NCI-H187 treated with DMSO at 0.1 percent for 48 hours (cell line): ENCODE data around the gene OR11G2.
"Not testable (repeated sequence)": the region's sequence is repeated elsewhere in the genome, so short reads cannot be mapped to it uniquely, and the experiment has no call there.

Experiments used
- DNase-seq: peaks from one replicate; lab custom pipeline; 2025; lab: John Stamatoyannopoulos, UW

The OR11G2 gene

GRCh38 chr14:20190596-20190995 lies at the start of gene OR11G2:
OR11G2 (plus strand) TSS chr14:20190896; CDS start chr14:20197438, 6,542 bp downstream.
- no peak for DNase-seq

DNA sequence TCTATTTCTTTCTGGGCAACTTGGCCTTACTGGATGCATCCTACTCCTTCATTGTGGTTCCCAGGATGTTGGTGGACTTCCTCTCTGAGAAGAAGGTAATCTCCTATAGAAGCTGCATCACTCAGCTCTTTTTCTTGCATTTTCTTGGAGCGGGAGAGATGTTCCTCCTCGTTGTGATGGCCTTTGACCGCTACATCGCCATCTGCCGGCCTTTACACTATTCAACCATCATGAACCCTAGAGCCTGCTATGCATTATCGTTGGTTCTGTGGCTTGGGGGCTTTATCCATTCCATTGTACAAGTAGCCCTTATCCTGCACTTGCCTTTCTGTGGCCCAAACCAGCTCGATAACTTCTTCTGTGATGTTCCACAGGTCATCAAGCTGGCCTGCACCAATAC lies 46.8 kb upstream of the OR11G2 start:
- no peak for DNase-seq

GRCh38 chr14:20144820-20145219 lies 45.9 kb upstream of the OR11G2 start:
- DNase-seq = no peak

DNA sequence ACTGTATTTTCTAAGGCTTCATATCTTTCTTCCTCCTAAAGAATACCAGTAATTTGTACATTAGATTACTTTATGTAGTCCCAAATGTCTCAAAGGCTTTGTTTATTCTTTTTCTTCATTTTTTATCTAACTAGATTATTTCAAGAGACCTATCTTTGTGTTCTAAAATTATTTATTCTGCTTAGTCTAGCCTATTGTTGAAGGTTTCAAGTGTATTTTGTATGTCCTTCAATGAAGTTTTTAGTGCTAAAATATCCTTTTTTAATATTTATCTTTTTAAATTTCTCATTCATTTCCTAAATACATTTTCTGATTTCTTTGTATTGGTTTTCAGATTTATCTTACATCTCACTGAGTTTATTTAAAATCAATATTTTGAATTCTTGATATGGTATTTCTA lies 26.2 kb upstream of the OR11G2 start:
- DNase-seq = no peak

- DNase-seq = no peak
Measured at GRCh38 chr14:20167091-20167490, 23.6 kb upstream of the OR11G2 start.

GRCh38 chr14:20169852-20170251 lies 20.8 kb upstream of the OR11G2 start:
- DNase-seq = not testable (repeated sequence)

- DNase-seq = not testable (repeated sequence)
Measured at GRCh38 chr14:20174205-20174604, 16.5 kb upstream of the OR11G2 start.

- DNase-seq = no peak
Measured at GRCh38 chr14:20176330-20176729, 14.4 kb upstream of the OR11G2 start.

- DNase-seq = no peak
Measured at GRCh38 chr14:20177433-20177974, 13.2 kb upstream of the OR11G2 start.

DNA sequence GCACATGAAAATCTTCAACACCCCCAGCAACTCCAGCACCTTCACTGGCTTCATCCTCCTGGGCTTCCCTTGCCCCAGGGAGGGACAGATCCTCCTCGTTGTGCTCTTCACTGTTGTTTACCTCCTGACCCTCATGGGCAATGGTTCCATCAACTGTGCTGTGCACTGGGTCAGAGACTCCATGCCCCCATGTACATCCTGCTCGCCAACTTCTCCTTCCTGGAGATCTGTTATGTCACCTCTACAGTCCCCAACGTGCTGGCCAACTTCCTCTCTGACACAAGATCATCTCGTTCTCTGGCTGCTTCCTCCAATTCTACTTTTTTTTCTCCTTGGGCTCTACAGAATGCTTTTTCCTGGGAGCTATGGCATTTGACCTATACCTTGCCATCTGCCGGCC lies 11.5 kb upstream of the OR11G2 start:
- no peak for DNase-seq

DNA sequence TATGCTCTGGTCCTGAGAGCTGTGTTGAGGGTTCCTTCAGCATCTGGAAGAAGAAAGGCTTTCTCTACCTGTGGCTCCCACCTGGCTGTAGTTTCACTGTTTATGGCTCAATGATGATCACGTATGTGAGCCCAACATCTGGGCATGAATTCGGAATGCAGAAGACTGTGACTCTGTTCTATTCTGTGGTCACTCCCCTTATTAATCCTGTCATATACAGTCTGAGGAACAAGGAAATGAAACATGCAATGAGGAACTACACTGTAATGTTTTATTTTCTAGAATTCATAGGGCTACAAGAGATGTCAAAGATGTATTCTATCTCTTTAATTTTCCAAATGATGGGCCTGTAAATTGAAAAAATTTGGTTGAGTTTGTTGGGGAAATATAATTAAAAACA lies 10.8 kb upstream of the OR11G2 start:
- no peak for DNase-seq

DNA sequence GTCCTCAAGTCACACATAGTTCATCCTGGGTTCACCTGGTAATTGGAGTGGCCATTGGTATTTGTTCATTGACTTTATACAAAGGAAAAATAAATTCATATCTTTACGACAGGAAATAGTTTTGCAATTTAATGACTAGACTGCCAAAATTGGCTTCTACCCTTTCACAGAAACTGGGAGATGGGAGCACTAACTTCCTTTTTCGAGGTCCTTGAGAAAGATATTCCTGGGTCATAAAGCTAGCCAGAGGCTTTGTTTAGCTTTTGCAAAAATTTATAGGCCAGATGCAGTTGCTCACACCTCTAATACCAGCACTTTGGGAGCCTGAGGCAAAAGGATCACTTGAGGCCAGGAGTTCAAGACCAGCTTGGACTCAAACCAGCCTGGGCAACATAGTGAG lies 10.2 kb upstream of the OR11G2 start:
- DNase-seq = no peak

DNA sequence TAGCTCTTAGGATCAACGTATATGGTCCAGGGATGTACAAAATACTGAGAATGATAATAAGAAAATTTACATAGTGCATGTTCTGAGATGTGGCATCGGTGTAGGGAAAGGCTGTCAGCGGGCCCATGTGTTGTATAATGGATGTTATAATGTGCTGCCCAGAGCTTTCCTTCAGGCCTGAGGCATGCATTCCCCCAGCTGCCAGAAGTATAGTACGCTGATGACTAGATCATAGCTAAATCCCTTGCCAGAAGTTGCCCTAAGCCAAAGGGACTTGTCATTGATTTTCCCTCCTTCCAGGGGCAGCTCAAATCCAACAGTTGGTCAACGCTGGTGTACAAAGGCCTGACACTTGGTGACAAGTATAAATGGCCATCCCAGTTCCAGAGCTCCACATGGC lies 6.5 kb upstream of the OR11G2 start:
- no peak for DNase-seq

DNA sequence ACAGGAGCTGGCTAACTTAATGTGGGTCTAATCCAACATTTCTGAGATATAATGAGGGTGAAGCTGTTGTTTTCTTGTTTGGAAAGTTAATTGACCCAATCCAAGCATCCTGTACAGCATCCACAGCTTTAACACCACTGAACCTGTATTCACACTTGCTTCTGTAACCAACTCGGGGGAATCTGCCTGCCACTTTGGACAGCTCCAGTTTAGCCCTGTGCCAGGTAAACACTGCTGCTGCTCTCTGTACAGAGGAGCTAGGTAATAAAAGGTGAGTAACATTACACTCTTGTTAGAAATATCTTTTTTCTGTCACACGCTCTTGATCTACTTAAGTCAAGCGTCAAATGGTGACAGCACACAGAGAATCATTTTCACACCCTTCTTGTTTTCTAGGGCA lies 700 bp downstream of the OR11G2 start:
- no peak for DNase-seq

GRCh38 chr14:20194101-20194500 lies 3.4 kb downstream of the OR11G2 start:
- no peak for DNase-seq

GRCh38 chr14:20195170-20195569 lies 4.5 kb downstream of the OR11G2 start:
- not testable (repeated sequence) for DNase-seq

DNA sequence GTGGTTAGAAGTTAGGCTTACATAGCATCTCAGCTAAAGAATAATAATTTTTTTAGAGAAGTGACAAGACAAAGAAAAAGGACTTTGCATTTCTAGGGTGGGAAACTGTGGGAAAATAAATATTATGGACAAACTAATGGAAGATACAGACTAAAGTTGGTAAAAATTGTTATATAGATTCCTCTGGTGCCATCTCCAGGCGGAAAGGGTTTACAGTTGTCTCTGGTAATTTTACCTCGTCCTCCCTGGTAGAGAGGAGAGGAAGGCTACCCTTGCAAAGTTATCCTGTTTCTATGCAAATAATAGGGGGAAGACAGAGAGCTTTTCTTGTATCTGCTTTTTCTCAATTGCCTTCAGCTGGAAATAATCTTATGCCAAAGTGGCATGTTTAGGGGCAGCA lies 5.2 kb downstream of the OR11G2 start:
- DNase-seq = no peak

DNA sequence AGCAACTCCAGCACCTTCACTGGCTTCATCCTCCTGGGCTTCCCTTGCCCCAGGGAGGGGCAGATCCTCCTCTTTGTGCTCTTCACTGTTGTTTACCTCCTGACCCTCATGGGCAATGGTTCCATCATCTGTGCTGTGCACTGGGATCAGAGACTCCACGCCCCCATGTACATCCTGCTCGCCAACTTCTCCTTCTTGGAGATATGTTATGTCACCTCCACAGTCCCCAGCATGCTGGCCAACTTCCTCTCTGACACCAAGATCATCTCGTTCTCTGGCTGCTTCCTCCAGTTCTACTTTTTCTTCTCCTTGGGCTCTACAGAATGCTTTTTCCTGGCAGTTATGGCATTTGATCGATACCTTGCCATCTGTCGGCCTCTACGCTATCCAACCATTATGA lies 6.8 kb downstream of the OR11G2 start:
- no peak for DNase-seq

- no peak for DNase-seq
Measured at GRCh38 chr14:20198991-20199390, 8.3 kb downstream of the OR11G2 start.

DNA sequence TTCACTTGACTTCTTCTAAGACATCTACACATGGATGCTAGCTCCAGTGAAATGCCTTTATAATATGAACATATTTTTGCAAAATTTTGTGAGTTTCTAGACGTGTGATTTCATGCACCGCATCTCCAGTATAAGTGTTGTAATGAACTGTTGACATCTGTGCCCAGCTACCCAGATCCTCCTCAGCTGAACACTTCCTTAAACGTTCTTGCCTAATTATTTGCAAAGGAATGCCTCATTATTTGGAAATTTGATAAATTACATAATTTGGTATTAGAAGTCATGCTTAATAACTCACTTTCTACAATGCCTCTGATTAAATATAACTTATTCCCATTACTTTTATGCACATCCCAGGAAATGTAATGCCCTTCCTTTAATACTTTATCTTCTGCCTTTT lies 14.0 kb downstream of the OR11G2 start:
- no peak for DNase-seq

- no peak for DNase-seq
Measured at GRCh38 chr14:20209595-20209994, 18.9 kb downstream of the OR11G2 start.

DNA sequence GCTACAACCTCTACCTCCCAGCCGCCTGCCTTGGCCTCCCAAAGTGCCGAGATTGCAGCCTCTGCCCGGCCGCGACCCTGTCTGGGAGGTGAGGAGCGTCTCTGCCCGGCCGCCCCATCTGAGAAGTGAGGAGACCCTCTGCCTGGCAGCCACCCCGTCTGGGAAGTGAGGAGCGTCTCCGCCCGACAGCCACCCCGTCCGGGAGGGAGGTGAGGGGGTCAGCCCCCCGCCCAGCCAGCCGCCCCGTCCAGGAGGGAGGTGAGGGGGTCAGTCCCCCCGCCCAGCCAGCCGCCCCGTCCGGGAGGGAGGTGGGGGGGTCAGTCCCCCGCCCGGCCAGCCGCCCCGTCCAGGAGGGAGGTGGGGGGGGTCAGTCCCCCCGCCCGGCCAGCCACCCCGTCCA lies 21.7 kb downstream of the OR11G2 start:
- DNase-seq = not testable (repeated sequence)

DNA sequence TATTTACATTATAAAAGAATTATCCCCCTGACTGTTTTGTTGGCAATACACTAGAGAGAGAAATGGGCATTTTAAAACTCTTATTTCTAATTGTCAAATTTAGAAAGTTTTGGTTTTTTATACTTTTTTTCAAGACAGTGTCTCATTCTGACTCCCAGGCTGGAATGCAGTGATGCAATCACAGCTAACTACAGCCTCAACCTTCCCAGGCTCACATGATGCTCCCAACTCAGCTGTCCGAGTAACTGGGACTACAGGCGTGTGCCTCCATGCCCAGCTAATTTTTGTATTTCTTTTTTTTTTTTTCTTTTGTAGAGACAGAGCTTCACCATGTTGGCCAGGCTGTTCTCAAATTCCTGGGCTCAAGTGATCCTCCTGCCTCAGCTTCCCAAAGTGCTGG lies 24.5 kb downstream of the OR11G2 start:
- DNase-seq = no peak

- no peak for DNase-seq
Measured at GRCh38 chr14:20219033-20219432, 28.3 kb downstream of the OR11G2 start.

GRCh38 chr14:20223410-20223809 lies 32.7 kb downstream of the OR11G2 start, which contains the start of gene OR11H6:
OR11H6 (plus strand) TSS chr14:20223710; CDS start chr14:20223710, 0 bp downstream.
- DNase-seq = no peak
